GM12872 (cell line): Measurements from ENCODE around the gene ADNP.

Experiments
- TF ChIP-seq, protein P1 (sequence below): IDR thresholded peaks from 3 replicates; pipeline ENCODE4 v1.5.1; 2011; ENCODE audit warnings: low read depth, mild to moderate bottlenecking, low read length, moderate library complexity; ENCODE audit not compliant: insufficient read depth

The ADNP gene

DNA sequence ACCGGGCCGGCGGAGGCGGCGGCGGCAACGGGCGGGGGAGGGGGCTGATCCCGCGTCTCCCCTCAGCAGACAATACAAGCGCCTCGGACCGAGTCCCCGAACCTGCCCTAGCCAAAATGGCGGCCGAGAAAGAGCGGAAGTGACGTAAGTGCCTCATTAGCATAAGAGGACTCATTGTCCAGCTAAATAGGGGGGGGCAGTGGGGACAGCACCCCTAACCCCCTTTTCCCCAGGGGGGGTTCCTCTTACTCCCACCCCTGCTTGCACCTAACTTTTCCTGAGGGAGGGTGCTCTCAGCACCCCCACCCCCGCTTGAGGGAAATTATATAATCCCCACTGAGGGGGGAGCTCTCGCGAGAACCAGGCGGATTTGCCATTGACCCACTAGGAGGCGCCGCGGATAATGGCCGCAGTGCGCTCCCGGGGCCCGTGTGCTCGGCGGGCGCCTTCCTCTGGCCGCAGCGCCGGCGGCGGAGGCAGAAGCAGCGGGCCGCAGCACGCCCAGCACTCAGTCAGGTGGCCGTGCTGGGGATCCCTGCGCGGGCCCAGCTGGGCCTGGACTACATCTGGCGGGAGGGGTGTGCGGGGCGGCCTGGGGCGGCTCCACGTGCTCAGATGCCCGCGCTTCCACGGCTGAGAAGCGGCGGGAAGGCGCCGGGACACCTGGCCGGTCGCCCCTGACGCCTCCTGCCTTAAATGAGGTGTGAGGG lies at the start of gene ADNP:
TSS of gene ADNP (minus strand) at position 132 of the 710 bp plus-strand sequence. CDS start 27,441 bp downstream, outside the sequence.
- TF ChIP-seq, protein P1, sequence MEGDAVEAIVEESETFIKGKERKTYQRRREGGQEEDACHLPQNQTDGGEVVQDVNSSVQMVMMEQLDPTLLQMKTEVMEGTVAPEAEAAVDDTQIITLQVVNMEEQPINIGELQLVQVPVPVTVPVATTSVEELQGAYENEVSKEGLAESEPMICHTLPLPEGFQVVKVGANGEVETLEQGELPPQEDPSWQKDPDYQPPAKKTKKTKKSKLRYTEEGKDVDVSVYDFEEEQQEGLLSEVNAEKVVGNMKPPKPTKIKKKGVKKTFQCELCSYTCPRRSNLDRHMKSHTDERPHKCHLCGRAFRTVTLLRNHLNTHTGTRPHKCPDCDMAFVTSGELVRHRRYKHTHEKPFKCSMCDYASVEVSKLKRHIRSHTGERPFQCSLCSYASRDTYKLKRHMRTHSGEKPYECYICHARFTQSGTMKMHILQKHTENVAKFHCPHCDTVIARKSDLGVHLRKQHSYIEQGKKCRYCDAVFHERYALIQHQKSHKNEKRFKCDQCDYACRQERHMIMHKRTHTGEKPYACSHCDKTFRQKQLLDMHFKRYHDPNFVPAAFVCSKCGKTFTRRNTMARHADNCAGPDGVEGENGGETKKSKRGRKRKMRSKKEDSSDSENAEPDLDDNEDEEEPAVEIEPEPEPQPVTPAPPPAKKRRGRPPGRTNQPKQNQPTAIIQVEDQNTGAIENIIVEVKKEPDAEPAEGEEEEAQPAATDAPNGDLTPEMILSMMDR: peak; percentile 66

DNA sequence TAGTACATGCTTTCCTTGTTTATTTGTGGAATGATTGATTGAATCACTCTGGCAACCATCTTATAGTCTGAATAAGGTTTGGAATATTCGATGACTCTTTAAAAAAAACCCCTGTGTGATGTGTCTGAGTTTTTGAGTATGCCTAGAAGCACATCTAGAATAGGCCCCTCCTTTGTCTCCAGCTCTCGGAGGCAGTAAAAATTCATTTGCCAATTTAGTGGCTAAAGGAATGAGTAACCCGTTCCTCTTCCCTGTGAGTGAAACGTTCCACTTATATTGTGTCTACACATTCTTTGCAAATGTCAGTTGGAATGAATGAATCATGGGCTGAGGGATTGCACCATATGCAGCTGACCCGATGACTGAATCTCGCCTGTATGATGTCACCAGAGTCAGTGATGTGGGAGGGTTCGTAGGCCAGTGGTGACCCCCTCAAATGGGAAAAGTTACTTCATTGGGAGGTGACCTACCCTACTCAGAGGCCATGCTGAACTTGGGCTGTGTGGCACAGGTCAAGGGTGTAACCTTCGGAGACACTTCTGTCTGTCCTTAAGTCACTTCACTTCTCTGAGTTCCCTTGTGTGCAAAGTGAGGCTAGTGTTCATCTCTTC lies 48.9 kb upstream of the ADNP start:
- TF ChIP-seq, protein P1: no peak

DNA sequence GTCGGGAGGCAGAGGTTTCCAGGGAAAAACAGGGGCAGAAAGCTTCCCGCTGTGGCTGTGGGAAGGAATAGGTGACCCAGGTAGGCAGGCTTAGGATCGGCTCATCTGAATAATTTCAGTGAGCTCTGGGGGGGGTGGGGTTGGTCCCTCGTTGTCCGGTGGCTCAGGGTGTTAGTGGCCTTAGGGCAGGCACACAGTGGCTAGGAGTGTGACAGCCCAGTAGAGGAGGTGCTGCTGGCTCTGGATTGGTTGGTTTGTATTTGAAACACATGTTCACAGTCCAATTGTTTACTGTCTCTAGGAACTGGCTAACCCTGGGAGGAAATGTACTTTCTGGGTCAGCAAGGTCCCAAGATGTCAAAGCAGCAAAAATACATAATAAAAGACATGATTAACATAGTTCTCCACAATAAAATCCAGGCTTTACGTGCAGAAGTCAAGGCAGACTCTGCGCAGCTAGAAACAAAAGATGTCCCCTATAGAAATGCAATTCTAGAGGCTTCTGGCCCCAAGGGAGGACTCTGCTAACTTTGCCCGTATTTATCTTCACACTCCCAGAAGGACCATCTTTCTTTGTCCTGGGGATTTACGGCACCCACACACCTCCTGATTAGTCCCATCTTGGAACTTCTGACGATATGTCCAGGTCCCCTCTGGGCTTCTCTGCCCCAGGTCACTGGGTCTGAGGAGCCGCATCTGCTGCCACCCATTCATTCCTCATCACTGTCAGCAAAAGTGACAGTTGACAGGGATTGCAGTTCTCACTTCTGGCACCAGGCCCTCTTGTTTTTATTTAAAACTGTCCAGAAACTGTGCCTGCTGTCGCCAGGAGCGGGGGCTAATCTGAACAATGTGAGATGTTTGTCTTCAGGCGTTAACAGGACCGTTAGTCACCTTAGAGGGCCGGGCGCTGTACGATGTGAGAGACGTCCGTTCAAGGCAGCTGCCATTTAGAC lies 46.1 kb upstream of the ADNP start:
- TF ChIP-seq, protein P1: no peak

DNA sequence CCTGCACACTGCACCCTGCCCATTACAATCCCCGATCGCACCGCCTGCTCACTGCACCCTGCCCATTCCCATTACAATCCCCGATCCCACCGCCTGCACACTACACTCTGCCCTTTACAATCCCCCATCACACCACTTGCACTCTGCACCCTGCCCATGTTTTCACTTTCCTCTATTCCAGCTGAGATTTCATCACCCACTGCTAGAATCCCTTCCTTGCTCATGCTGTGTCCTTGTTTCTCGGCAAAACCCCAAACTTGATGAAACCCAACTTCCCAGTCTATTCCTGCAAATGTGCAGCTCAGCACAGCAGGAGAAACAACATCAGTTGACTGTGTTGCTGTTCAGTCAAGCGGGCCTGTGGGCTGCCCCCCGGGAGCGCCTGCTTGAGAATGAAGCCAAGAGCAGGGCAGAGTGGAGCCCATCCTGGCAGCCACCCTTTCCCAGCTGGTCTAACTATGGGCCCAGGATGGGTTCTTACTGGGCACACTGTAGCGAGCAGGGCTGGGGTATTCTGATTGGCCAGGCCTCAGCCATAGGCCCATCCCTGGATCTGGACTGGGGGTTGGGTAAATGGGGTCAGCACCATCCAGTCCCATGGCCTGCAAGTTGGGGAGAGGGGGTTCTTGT lies 44.6 kb upstream of the ADNP start:
- TF ChIP-seq, protein P1: no peak

DNA sequence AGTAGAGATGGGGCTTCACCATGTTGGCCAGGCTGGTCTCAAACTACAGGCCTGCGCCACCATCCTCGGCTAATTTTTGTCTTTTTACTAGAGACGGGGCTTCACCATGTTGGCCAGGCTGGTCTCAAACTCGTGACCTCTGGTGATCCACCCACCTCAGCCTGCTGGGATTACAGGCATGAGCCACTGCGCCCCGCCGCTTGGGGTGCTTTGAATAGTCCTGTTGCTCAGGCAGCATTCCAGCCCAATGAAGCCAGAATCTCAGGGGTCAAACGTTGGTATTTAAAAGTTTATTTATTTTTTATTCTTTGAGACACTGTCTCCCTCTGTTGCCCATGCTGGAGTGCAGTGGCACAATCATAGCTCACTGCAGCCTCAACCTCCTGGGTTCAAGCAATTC lies 38.7 kb upstream of the ADNP start:
- TF ChIP-seq, protein P1: no peak

DNA sequence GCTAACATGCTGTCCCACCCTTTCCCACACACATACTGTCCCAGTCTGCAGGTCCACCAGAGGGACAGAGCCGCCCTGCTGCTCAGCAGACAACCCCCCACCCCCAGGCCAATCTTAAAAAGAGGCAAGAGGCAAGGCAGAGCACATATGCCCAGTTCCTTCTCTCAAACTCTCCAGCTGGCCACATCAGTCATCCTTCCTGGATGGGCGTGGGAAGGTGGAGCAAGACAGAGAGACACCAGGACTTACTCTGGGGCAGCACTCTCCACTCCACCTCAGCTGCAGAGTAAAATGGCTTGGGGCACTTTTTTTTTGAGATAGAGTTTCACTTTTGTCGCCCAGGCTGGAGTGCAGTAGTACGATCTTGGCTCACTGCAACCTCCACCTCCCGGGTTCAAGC lies 38.2 kb upstream of the ADNP start:
- TF ChIP-seq, protein P1: no peak
